ENCODE measurements around the gene TMEM182. TPM values are rescaled to one million over a fixed set of nuclear protein-coding genes. Genes with fewer than 3 reads are reported as not detected.

The TMEM182 gene
- total RNA-seq, 1 donor from 2014 or later, result 4.2 TPM

- no peaks in the 10 kb centered on the region for H3K36me3 Mint-ChIP-seq (ENCODE audit: low read depth)
- H3K4me3 Mint-ChIP-seq (ENCODE audit: unreplicated experiment), result no peak overlapping the region
- no peak for TF ChIP-seq CTCF (IDR thresholded peaks at IDR 0.05)
- H3K4me1 Mint-ChIP-seq (ENCODE audit: low read depth), result no peaks in the 10 kb centered on the region
- peaks cover under 1% of the 10 kb centered on the region for H3K9me3 Mint-ChIP-seq (ENCODE audit: low read depth)
- no peak for DNase-seq (ENCODE audit: low spot score)
- no peak overlapping the region for H3K27ac Mint-ChIP-seq (ENCODE audit: unreplicated experiment)
- no peaks in the 10 kb centered on the region for H3K27me3 Mint-ChIP-seq (ENCODE audit: low read depth)
Measured at GRCh38 chr2:102783506-102784183, 21.8 kb downstream of the TMEM182 start.

GRCh38 chr2:102784940-102785339 lies 23.1 kb downstream of the TMEM182 start:
- DNase-seq (ENCODE audit: low spot score), result no peak
- Mint-ChIP-seq H3K27ac (ENCODE audit: unreplicated experiment) (no peak overlapping the region), H3K27me3 (ENCODE audit: low read depth) (no peaks in the 10 kb centered on the region), H3K4me3 (ENCODE audit: unreplicated experiment) (no peak overlapping the region), H3K36me3 (ENCODE audit: low read depth) (no peaks in the 10 kb centered on the region), H3K4me1 (ENCODE audit: low read depth) (no peaks in the 10 kb centered on the region), H3K9me3 (ENCODE audit: low read depth) (no peaks in the 10 kb centered on the region)
- TF ChIP-seq CTCF (IDR thresholded peaks at IDR 0.05), result no peak

- Mint-ChIP-seq H3K36me3 (ENCODE audit: low read depth) (no peaks in the 10 kb centered on the region), H3K4me3 (ENCODE audit: unreplicated experiment) (no peak overlapping the region), H3K9me3 (ENCODE audit: low read depth) (no peaks in the 10 kb centered on the region), H3K27ac (ENCODE audit: unreplicated experiment) (no peak overlapping the region), H3K4me1 (ENCODE audit: low read depth) (no peaks in the 10 kb centered on the region), H3K27me3 (ENCODE audit: low read depth) (no peaks in the 10 kb centered on the region)
- DNase-seq (ENCODE audit: low spot score), result no peak
- no peak for TF ChIP-seq CTCF (IDR thresholded peaks at IDR 0.05)
Measured at GRCh38 chr2:102788216-102788884, 26.5 kb downstream of the TMEM182 start.

- no peaks in the 10 kb centered on the region for H3K36me3 Mint-ChIP-seq (ENCODE audit: low read depth)
- H3K9me3 Mint-ChIP-seq (ENCODE audit: low read depth), result no peaks in the 10 kb centered on the region
- DNase-seq (ENCODE audit: low spot score), result no peak
- H3K4me3 Mint-ChIP-seq (ENCODE audit: unreplicated experiment), result no peak overlapping the region
- H3K27me3 Mint-ChIP-seq (ENCODE audit: low read depth), result no peaks in the 10 kb centered on the region
- H3K27ac Mint-ChIP-seq (ENCODE audit: unreplicated experiment), result no peak overlapping the region
- no peak for TF ChIP-seq CTCF (IDR thresholded peaks at IDR 0.05)
- no peaks in the 10 kb centered on the region for H3K4me1 Mint-ChIP-seq (ENCODE audit: low read depth)
Measured at GRCh38 chr2:102788885-102789260, 27.0 kb downstream of the TMEM182 start.

GRCh38 chr2:102789349-102790090 lies 27.7 kb downstream of the TMEM182 start:
- H3K4me1 Mint-ChIP-seq (ENCODE audit: low read depth), result no peaks in the 10 kb centered on the region
- H3K4me3 Mint-ChIP-seq (ENCODE audit: unreplicated experiment), result no peak overlapping the region
- no peak overlapping the region for H3K27ac Mint-ChIP-seq (ENCODE audit: unreplicated experiment)
- no peaks in the 10 kb centered on the region for H3K9me3 Mint-ChIP-seq (ENCODE audit: low read depth)
- H3K27me3 Mint-ChIP-seq (ENCODE audit: low read depth), result no peaks in the 10 kb centered on the region
- no peak for TF ChIP-seq CTCF (IDR thresholded peaks at IDR 0.05)
- no peaks in the 10 kb centered on the region for H3K36me3 Mint-ChIP-seq (ENCODE audit: low read depth)
- no peak for DNase-seq (ENCODE audit: low spot score)

All from chondrocyte (in vitro differentiated cells).